ENCODE measurements around the gene CMIP. TPM values are rescaled to one million over a fixed set of nuclear protein-coding genes. Genes with fewer than 3 reads are reported as not detected.
A peak's percentile ranks its signal among the peaks of the same experiment; 100 is the strongest.

Gene CMIP
- total and polyA plus RNA-seq, 10 of the 15 experiments (the other 5 are each of a cell fraction or from before 2014, with no cell fraction given), result 1.2 to 43.2 (median 4.4) TPM

DNA sequence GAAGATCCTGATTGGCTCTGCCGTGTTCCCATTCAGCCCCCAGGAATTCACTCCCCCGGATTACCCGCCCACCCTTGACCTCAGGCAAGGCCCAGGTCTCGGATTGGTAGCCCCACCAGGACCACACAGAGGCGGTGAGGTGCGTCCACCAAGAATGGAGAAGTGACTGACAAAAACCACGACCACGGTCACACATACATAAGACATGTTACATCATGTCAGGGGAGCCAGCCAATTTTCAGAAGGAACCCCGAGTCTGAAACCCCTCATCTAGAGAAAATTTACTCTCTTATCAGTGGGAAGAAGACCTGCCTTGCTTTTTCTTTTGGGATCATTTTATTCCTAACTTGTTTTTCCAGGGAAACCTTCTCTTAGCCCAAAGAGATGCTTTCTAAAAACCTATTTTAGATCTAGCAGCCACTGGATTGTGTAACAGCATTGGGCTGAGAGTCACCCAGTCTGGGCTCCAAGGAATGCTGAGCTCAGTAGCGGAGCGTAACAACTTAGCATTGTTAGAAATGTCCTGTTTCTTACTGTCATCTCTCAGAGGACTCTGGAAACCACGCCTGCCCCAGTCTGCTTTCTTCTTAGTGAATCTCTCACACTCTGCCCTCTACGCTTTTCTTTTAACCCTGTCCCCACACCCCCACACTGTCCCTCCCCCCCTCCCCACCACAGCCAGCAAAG lies 164.1 kb downstream of the CMIP start (continued):
- TF ChIP-seq RELB (IDR thresholded peaks at IDR 0.05; ENCODE audit: low read depth) (no peak), MTA2 (IDR thresholded peaks at IDR 0.05; ENCODE audit: low read depth) (0 out of 2 replicates have a peak, but pooled peaks have one; percentile 15)

GRCh38 chr16:81609323-81609892 lies 164.8 kb downstream of the CMIP start:
- Histone ChIP-seq H3K36me3 (ENCODE audit: control insufficient read depth in 2 of 2, insufficient read depth in 2 of 2, low read length in 1 of 2) (peaks cover 6 to 24% of the 10 kb centered on the region in 2 experiments; a peak in 3 of 4 replicates), H3K4me1 (ENCODE audit: control insufficient read depth, insufficient read depth, low read length) (peaks cover 9% of the 10 kb centered on the region; the same call in 1 of the 2 replicates), H4K20me1 (ENCODE audit: control insufficient read depth, insufficient read depth) (0 out of 2 replicates have a peak, but pooled peaks cover 2% of the 10 kb centered on the region), H3K27me3 (replicated peaks in 1 of 2; ENCODE audit: control insufficient read depth in 2 of 2, insufficient read depth in 2 of 2, low read length in 1 of 2) (no peaks in the 10 kb centered on the region), H3K4me2 (ENCODE audit: control insufficient read depth, insufficient read depth) (no peak overlapping the region), H2AFZ (ENCODE audit: control insufficient read depth, low read depth, low read length) (no peak overlapping the region), H3K9me3 (replicated peaks; ENCODE audit: control insufficient read depth, insufficient read depth, low read length) (no peaks in the 10 kb centered on the region), H3K27ac (ENCODE audit: control insufficient read depth, insufficient read depth) (no peak overlapping the region), H3K79me2 (ENCODE audit: control insufficient read depth, insufficient read depth, low read length) (no peaks in the 10 kb centered on the region), H3K4me3 (no peak overlapping the region), H3K9ac (ENCODE audit: control insufficient read depth, insufficient read depth, low read length) (no peak overlapping the region)
- 56% methylated on average over 11 of the region's 11 CpGs for whole genome bisulfite sequencing (ENCODE audit: insufficient coverage, insufficient replicate concordance, low lambda C conversion rate, missing lambda C conversion rate)
- ChIA-PET POLR2A (no interaction called here), CTCF (interaction anchor here (1.3 kb wide), 1 partner anchor 13 kb away, joined by 4 read pairs; no protein-coding TSS in a partner anchor), RAD21 (ENCODE audit: unreplicated experiment) (interaction anchor here (0.6 kb wide), 1 partner anchor 95 kb away, joined by 4 read pairs; no protein-coding TSS in a partner anchor), SMC1A (ENCODE audit: uncharacterized antibody, unreplicated experiment) (no interaction called here)
- DNase-seq (ENCODE audit: low read depth, low spot score) (no peak), ATAC-seq (peak; percentile 20), FAIRE-seq (no peak)
- intact Hi-C loops (cut with micrococcal nuclease; ENCODE audit: unreplicated experiment), result loop anchor here (5.0 kb wide), 1 partner anchor 87 kb away; no protein-coding TSS in a partner anchor
- BruUV-seq (replicated peaks), result no TSS peak
- TF ChIP-seq MLLT1 (IDR thresholded peaks at IDR 0.05), result no peak
- TF ChIP-seq, protein P1, sequence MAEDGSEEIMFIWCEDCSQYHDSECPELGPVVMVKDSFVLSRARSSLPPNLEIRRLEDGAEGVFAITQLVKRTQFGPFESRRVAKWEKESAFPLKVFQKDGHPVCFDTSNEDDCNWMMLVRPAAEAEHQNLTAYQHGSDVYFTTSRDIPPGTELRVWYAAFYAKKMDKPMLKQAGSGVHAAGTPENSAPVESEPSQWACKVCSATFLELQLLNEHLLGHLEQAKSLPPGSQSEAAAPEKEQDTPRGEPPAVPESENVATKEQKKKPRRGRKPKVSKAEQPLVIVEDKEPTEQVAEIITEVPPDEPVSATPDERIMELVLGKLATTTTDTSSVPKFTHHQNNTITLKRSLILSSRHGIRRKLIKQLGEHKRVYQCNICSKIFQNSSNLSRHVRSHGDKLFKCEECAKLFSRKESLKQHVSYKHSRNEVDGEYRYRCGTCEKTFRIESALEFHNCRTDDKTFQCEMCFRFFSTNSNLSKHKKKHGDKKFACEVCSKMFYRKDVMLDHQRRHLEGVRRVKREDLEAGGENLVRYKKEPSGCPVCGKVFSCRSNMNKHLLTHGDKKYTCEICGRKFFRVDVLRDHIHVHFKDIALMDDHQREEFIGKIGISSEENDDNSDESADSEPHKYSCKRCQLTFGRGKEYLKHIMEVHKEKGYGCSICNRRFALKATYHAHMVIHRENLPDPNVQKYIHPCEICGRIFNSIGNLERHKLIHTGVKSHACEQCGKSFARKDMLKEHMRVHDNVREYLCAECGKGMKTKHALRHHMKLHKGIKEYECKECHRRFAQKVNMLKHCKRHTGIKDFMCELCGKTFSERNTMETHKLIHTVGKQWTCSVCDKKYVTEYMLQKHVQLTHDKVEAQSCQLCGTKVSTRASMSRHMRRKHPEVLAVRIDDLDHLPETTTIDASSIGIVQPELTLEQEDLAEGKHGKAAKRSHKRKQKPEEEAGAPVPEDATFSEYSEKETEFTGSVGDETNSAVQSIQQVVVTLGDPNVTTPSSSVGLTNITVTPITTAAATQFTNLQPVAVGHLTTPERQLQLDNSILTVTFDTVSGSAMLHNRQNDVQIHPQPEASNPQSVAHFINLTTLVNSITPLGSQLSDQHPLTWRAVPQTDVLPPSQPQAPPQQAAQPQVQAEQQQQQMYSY (CRISPR knock-in tag; IDR thresholded peaks at IDR 0.05), result no peak
- in situ Hi-C loops (cut with MboI), result no loop called here

Measured in GM12878 (cell line).